Hepatocyte (in vitro differentiated cells): ENCODE measurements around the gene FARP1. TPM values are rescaled to one million over a fixed set of nuclear protein-coding genes. Genes with fewer than 3 reads are reported as not detected.
"Not testable (repeated sequence)": the region's sequence is repeated elsewhere in the genome, so short reads cannot be mapped to it uniquely, and the experiment has no call there.

Experiments
- DNase-seq: peaks from one replicate; pipeline ENCODE4 v3.0.0-alpha.2; 2016; ENCODE audit warnings: low spot score
- H2AFZ ChIP-seq: fragments of 200-600 bp; sonication (generic); 2 replicates; pipeline ENCODE4 v1.6.0; 2016; ENCODE audit warnings: antibody characterized with exemption, mild to moderate bottlenecking
- H3K27ac ChIP-seq: fragments of 200-600 bp; sonication (generic); 2 replicates; pipeline ENCODE4 v1.5.1; 2016; ENCODE audit warnings: mild to moderate bottlenecking
- H3K27me3 ChIP-seq: fragments of 200-600 bp; sonication (generic); 2 replicates; pipeline ENCODE4 v1.6.1; 2016
- H3K36me3 ChIP-seq: fragments of 200-600 bp; sonication (generic); replicated peaks from 2 replicates; pipeline ENCODE4 v1.5.1; 2016; ENCODE audit warnings: low read depth; ENCODE audit not compliant: insufficient read depth
- H3K4me1 ChIP-seq: fragments of 200-600 bp; sonication (generic); 2 replicates; pipeline ENCODE4 v1.5.1; 2016; ENCODE audit warnings: mild to moderate bottlenecking, moderate library complexity; ENCODE audit not compliant: insufficient read depth
- H3K4me2 ChIP-seq: fragments of 200-600 bp; sonication (generic); 2 replicates; pipeline ENCODE4 v1.6.0; 2016
- H3K4me3 ChIP-seq: fragments of 200-600 bp; sonication (generic); 2 replicates; pipeline ENCODE4 v1.5.1; 2016; ENCODE audit warnings: mild to moderate bottlenecking
- H3K79me2 ChIP-seq: fragments of 200-600 bp; sonication (generic); 2 replicates; pipeline ENCODE4 v1.6.0; 2017; ENCODE audit warnings: mild to moderate bottlenecking
- H3K9me2 ChIP-seq: fragments of 200-600 bp; sonication (generic); replicated peaks from 2 replicates; pipeline ENCODE4 v1.6.0; 2017; ENCODE audit warnings: mild to moderate bottlenecking; ENCODE audit not compliant: insufficient read depth
- H3K9me3 ChIP-seq: fragments of 200-600 bp; sonication (generic); 2 replicates; pipeline ENCODE4 v1.5.1; 2016; ENCODE audit warnings: low read depth, mild to moderate bottlenecking
- H4K20me1 ChIP-seq: fragments of 200-600 bp; sonication (generic); 2 replicates; pipeline ENCODE4 v1.6.0; 2016; ENCODE audit warnings: mild to moderate bottlenecking; ENCODE audit not compliant: insufficient read depth, poor library complexity, severe bottlenecking
- CTCF ChIP-seq: fragments of 200-600 bp; sonication (generic); IDR thresholded peaks from 2 replicates; pipeline ENCODE4 v1.5.1; 2016; ENCODE audit warnings: antibody characterized with exemption, mild to moderate bottlenecking; ENCODE audit not compliant: poor library complexity
- EZH2 ChIP-seq: fragments of 200-600 bp; sonication (generic); IDR thresholded peaks from 2 replicates; pipeline ENCODE4 v1.6.1; 2016; ENCODE audit warnings: antibody characterized with exemption, mild to moderate bottlenecking, borderline replicate concordance
- EZH2phosphoT487 ChIP-seq: fragments of 200-600 bp; sonication (generic); IDR thresholded peaks from one replicate; pipeline ENCODE4 v1.6.1; 2018; ENCODE audit warnings: antibody characterized with exemption, mild to moderate bottlenecking, low read depth, moderate library complexity; ENCODE audit not compliant: unreplicated experiment, severe bottlenecking
- WGBS: methylation state at CpG from one replicate; pipeline ENCODE4 v1.1.6; 2016; ENCODE audit warnings: low lambda C conversion rate; ENCODE audit errors: missing lambda C conversion rate; 5-methylcytosine and 5-hydroxymethylcytosine counted together
- polyA plus RNA-seq: library from polyadenylated mRNA; unstranded; fragments of >200 nt; fragmentation: Nextera tagmentation; extraction: Ambion mirVana; gene quantifications from 2 replicates; pipeline ENCODE4 v1.2.1, GENCODE V29; 2016
- total RNA-seq: library from RNA; depleted of rRNA; stranded (reverse); fragments of >200 nt; gene quantifications from 2 replicates; pipeline ENCODE4 v1.2.3, GENCODE V29; 2014

Gene FARP1
- total and polyA plus RNA-seq, 2 experiments from 2014 or later = 35.5 to 68.7 TPM

- TF ChIP-seq EZH2 (no peak), EZH2phosphoT487 (no peak), CTCF (no peak)
- Histone ChIP-seq H3K36me3 (no peaks in the 10 kb centered on the region), H3K79me2 (no peaks in the 10 kb centered on the region), H3K4me3 (no peak overlapping the region), H3K4me2 (no peak overlapping the region), H3K27me3 (no peaks in the 10 kb centered on the region), H3K9me3 (no peaks in the 10 kb centered on the region), H2AFZ (no peak overlapping the region), H3K27ac (no peak overlapping the region), H3K9me2 (no peaks in the 10 kb centered on the region), H4K20me1 (no peaks in the 10 kb centered on the region), H3K4me1 (peaks cover 10% of the 10 kb centered on the region)
- WGBS = 86% methylated on average over 11 of the region's 11 CpGs
- DNase-seq = no peak
Observed at GRCh38 chr13:98410612-98411011, 267.7 kb downstream of the FARP1 start.

GRCh38 chr13:98411013-98411412 lies 268.1 kb downstream of the FARP1 start:
- Histone ChIP-seq H3K36me3 (no peaks in the 10 kb centered on the region), H3K4me2 (no peak overlapping the region), H3K9me3 (no peaks in the 10 kb centered on the region), H2AFZ (no peak overlapping the region), H3K27me3 (no peaks in the 10 kb centered on the region), H3K27ac (no peak overlapping the region), H3K79me2 (no peaks in the 10 kb centered on the region), H4K20me1 (no peaks in the 10 kb centered on the region), H3K4me1 (peaks cover 10% of the 10 kb centered on the region), H3K9me2 (no peaks in the 10 kb centered on the region), H3K4me3 (no peak overlapping the region)
- no peak for DNase-seq
- TF ChIP-seq EZH2phosphoT487 = no peak
- no peak for TF ChIP-seq EZH2
- no peak for TF ChIP-seq CTCF
- WGBS = 92% methylated on average over 5 of the region's 5 CpGs

GRCh38 chr13:98411617-98412265 lies 268.8 kb downstream of the FARP1 start:
- Histone ChIP-seq H3K9me3 (no peaks in the 10 kb centered on the region), H3K4me2 (no peak overlapping the region), H3K79me2 (no peaks in the 10 kb centered on the region), H2AFZ (no peak overlapping the region), H3K27me3 (no peaks in the 10 kb centered on the region), H3K9me2 (no peaks in the 10 kb centered on the region), H3K4me1 (peaks cover 6% of the 10 kb centered on the region), H3K36me3 (no peaks in the 10 kb centered on the region), H3K4me3 (no peak overlapping the region), H4K20me1 (no peaks in the 10 kb centered on the region), H3K27ac (no peak overlapping the region)
- no peak for DNase-seq
- TF ChIP-seq CTCF (no peak), EZH2phosphoT487 (no peak), EZH2 (no peak)
- 84% methylated on average over 16 of the region's 16 CpGs for WGBS

GRCh38 chr13:98413278-98413677 lies 270.4 kb downstream of the FARP1 start:
- not testable (repeated sequence) for H3K27me3 ChIP-seq, H3K9me3 ChIP-seq, H3K27ac ChIP-seq, H4K20me1 ChIP-seq, H3K4me3 ChIP-seq, H3K9me2 ChIP-seq, H3K4me1 ChIP-seq, H3K36me3 ChIP-seq, H2AFZ ChIP-seq, H3K4me2 ChIP-seq, DNase-seq, H3K79me2 ChIP-seq
- 98% methylated on average over 3 of the region's 3 CpGs for WGBS
